Loucy (cell line): ENCODE results near the gene PCBP3.

ENCODE experiments used
- H2AFZ ChIP-seq: fragments of 200-600 bp; sonication (generic); 2 replicates; pipeline ENCODE4 v1.6.0; 2016; ENCODE audit warnings: antibody characterized with exemption, mild to moderate bottlenecking, low read length, moderate library complexity
- H3F3A ChIP-seq: fragments of 200-600 bp; 2 replicates; pipeline ENCODE4 v1.6.0; 2016; ENCODE audit warnings: antibody characterized with exemption, low read depth, mild to moderate bottlenecking
- H3K27me3 ChIP-seq: fragments of 200-600 bp; sonication (generic); 2 replicates; pipeline ENCODE4 v1.6.1; 2014; ENCODE audit warnings: low read length, mild to moderate bottlenecking; ENCODE audit not compliant: insufficient read depth, poor library complexity, severe bottlenecking
- H3K36me3 ChIP-seq: fragments of 200-600 bp; sonication (generic); 2 replicates; pipeline ENCODE4 v1.6.1; 2016; ENCODE audit warnings: low read length; ENCODE audit not compliant: insufficient read depth
- H3K4me1 ChIP-seq: fragments of 200-600 bp; sonication (generic); 2 replicates; pipeline ENCODE4 v1.5.1; 2014; ENCODE audit warnings: low read length, mild to moderate bottlenecking; ENCODE audit not compliant: insufficient read depth, poor library complexity, severe bottlenecking
- H3K4me2 ChIP-seq: fragments of 200-600 bp; sonication (generic); 2 replicates; pipeline ENCODE4 v1.6.0; 2014; ENCODE audit warnings: antibody characterized with exemption, low read length, low read depth, mild to moderate bottlenecking; ENCODE audit not compliant: poor library complexity, severe bottlenecking
- H3K4me3 ChIP-seq: fragments of 200-600 bp; sonication (generic); 2 replicates; pipeline ENCODE4 v1.5.1; 2014; ENCODE audit warnings: low read length, mild to moderate bottlenecking, mixed read lengths; ENCODE audit not compliant: poor library complexity, severe bottlenecking
- H3K79me2 ChIP-seq: fragments of 200-600 bp; sonication (generic); 2 replicates; pipeline ENCODE4 v1.6.1; 2014; ENCODE audit warnings: low read length; ENCODE audit not compliant: insufficient read depth
- H3K9ac ChIP-seq: fragments of 200-600 bp; sonication (generic); 2 replicates; pipeline ENCODE4 v1.6.0; 2014; ENCODE audit warnings: mild to moderate bottlenecking, low read depth, low read length, moderate library complexity; ENCODE audit not compliant: poor library complexity, severe bottlenecking
- H3K9me2 ChIP-seq: fragments of 200-600 bp; sonication (generic); replicated peaks from 2 replicates; pipeline ENCODE4 v1.6.1; 2016; ENCODE audit warnings: low read depth, low read length, mixed read lengths
- H3K9me3 ChIP-seq: fragments of 200-600 bp; sonication (generic); 2 replicates; pipeline ENCODE4 v1.6.1; 2014; ENCODE audit warnings: mild to moderate bottlenecking, antibody characterized with exemption, low read length, low read depth; ENCODE audit not compliant: insufficient read depth
- H4K20me1 ChIP-seq: fragments of 200-600 bp; sonication (generic); 2 replicates; pipeline ENCODE4 v1.6.0; 2014; ENCODE audit warnings: antibody characterized with exemption, low read length, mild to moderate bottlenecking; ENCODE audit not compliant: insufficient read depth, poor library complexity, severe bottlenecking
- EZH2phosphoT487 ChIP-seq: fragments of 200-600 bp; IDR thresholded peaks from 2 replicates; pipeline ENCODE4 v1.6.1; 2018; ENCODE audit warnings: antibody characterized with exemption, mild to moderate bottlenecking, moderate library complexity, borderline replicate concordance
- TF ChIP-seq, protein P1 (sequence below): fragments of 200-600 bp; sonication (generic); conservative IDR thresholded peaks from 2 replicates; pipeline ENCODE4 v1.5.1; 2014; ENCODE audit warnings: mild to moderate bottlenecking, antibody characterized with exemption, low read length

PCBP3 gene

DNA sequence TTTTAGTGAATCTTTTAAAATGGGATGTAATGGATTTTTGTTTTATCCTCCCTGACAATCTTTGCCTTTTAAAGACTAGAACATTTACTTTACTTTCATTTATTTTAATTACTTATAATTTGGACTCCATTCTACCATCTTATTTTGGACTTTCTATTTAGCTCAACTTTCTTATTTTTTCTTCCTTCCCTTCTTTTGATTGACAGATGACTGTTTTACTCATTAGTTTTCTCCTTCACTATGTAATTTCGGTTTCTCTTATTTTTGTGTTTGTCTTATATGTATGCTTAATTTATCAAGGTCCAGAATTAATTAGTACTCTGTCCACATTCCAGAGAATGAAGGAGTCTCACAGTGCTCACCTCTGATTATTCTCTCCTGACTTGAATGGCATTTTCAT lies 109.9 kb downstream of the PCBP3 start:
- Histone ChIP-seq H3K9me3 (no peaks in the 10 kb centered on the region), H3K4me2 (no peak overlapping the region), H3F3A (no peaks in the 10 kb centered on the region), H3K79me2 (no peaks in the 10 kb centered on the region), H3K9me2 (no peaks in the 10 kb centered on the region), H2AFZ (no peak overlapping the region), H3K4me1 (no peaks in the 10 kb centered on the region), H3K4me3 (no peak overlapping the region), H3K27me3 (no peaks in the 10 kb centered on the region), H3K9ac (no peak overlapping the region), H4K20me1 (no peaks in the 10 kb centered on the region), H3K36me3 (no peaks in the 10 kb centered on the region)
- TF ChIP-seq EZH2phosphoT487 = no peak
- TF ChIP-seq, protein P1, sequence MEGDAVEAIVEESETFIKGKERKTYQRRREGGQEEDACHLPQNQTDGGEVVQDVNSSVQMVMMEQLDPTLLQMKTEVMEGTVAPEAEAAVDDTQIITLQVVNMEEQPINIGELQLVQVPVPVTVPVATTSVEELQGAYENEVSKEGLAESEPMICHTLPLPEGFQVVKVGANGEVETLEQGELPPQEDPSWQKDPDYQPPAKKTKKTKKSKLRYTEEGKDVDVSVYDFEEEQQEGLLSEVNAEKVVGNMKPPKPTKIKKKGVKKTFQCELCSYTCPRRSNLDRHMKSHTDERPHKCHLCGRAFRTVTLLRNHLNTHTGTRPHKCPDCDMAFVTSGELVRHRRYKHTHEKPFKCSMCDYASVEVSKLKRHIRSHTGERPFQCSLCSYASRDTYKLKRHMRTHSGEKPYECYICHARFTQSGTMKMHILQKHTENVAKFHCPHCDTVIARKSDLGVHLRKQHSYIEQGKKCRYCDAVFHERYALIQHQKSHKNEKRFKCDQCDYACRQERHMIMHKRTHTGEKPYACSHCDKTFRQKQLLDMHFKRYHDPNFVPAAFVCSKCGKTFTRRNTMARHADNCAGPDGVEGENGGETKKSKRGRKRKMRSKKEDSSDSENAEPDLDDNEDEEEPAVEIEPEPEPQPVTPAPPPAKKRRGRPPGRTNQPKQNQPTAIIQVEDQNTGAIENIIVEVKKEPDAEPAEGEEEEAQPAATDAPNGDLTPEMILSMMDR = no peak

DNA sequence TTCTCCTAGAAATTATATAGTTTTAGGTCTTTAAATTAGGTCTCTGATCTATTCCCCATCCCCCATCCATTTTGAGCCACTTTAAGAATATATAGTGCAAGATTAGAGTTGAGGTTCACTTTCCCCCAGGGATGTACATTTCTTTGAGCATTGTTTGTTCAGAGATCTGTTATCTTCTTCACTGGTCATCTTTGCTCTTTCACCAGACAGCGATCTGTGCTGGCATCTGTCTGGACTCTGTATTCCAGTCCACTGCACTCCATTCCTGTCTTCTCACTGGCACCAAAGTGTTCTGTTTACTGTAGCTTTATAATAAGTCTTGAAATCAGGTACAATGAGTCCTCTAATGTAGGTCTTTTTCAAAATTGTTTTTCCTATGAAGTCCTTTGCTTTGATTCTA lies 112.5 kb downstream of the PCBP3 start:
- Histone ChIP-seq H3K9me3 (no peaks in the 10 kb centered on the region), H3K27me3 (no peaks in the 10 kb centered on the region), H2AFZ (no peak overlapping the region), H3K4me3 (no peak overlapping the region), H3F3A (no peaks in the 10 kb centered on the region), H3K9me2 (no peaks in the 10 kb centered on the region), H3K9ac (no peak overlapping the region), H3K79me2 (no peaks in the 10 kb centered on the region), H3K36me3 (no peaks in the 10 kb centered on the region), H4K20me1 (no peaks in the 10 kb centered on the region), H3K4me2 (no peak overlapping the region), H3K4me1 (no peaks in the 10 kb centered on the region)
- TF ChIP-seq, protein P1 = no peak

DNA sequence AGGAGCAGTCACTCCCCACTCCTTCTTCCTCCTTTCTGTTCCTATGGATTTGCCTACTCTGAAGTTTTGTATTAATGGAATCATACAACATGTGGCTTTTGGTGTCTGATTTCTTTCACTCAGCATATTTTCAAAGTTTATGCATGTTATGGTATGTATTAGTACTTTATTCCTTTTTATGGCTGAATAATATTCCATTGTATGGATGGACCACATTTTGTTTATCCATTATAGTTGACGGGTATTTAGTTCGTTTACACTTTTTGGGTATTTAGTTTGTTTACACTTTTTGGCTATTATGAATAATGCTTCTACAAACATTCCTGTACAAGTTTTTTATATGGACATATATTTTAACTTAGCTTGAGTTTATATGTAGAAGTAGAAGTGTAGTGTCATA lies 113.1 kb downstream of the PCBP3 start:
- H3K36me3 ChIP-seq = no peaks in the 10 kb centered on the region
- H3K4me2 ChIP-seq = no peak overlapping the region
- H3K9me2 ChIP-seq = no peaks in the 10 kb centered on the region
- no peak overlapping the region for H2AFZ ChIP-seq
- H3K9ac ChIP-seq = no peak overlapping the region
- H3K4me3 ChIP-seq = no peak overlapping the region
- TF ChIP-seq, protein P1 = no peak
- no peak for TF ChIP-seq EZH2phosphoT487
- no peaks in the 10 kb centered on the region for H3K4me1 ChIP-seq
- H3K27me3 ChIP-seq = no peaks in the 10 kb centered on the region
- no peaks in the 10 kb centered on the region for H4K20me1 ChIP-seq
- H3K9me3 ChIP-seq = no peaks in the 10 kb centered on the region
- no peaks in the 10 kb centered on the region for H3K79me2 ChIP-seq
- no peaks in the 10 kb centered on the region for H3F3A ChIP-seq
